Activated CD4-positive, CD25-positive, alpha-beta regulatory T cell treated with anti-CD3 and anti-CD28 coated beads, Interleukin-2, amount 50 U/mL, for 24 hours (primary cell): ENCODE data around the gene ADGRF1.
"Not testable (repeated sequence)": the region's sequence is repeated elsewhere in the genome, so short reads cannot be mapped to it uniquely, and the experiment has no call there.

Experiments
- ATAC-seq, 2 donors: fragments of 150-1000 bp; cut with Tn5 transposase; one replicate each; pipeline ENCODE4 v1.10.0; 2021; ENCODE audit warnings: mild to moderate bottlenecking in 1 of 2, moderate library complexity in 1 of 2

Gene ADGRF1

GRCh38 chr6:47042275-47042791, at the start of gene ADGRF1:
TSS of gene ADGRF1 (minus strand) at chr6:47042332. CDS start at chr6:47029061, 13,271 bp downstream.
- ATAC-seq: no peak

- ATAC-seq: no peak
Observed at GRCh38 chr6:47090881-47091280, 48.7 kb upstream of the ADGRF1 start.

- not testable (repeated sequence) for ATAC-seq
Observed at GRCh38 chr6:47089473-47089872, 47.3 kb upstream of the ADGRF1 start.

DNA sequence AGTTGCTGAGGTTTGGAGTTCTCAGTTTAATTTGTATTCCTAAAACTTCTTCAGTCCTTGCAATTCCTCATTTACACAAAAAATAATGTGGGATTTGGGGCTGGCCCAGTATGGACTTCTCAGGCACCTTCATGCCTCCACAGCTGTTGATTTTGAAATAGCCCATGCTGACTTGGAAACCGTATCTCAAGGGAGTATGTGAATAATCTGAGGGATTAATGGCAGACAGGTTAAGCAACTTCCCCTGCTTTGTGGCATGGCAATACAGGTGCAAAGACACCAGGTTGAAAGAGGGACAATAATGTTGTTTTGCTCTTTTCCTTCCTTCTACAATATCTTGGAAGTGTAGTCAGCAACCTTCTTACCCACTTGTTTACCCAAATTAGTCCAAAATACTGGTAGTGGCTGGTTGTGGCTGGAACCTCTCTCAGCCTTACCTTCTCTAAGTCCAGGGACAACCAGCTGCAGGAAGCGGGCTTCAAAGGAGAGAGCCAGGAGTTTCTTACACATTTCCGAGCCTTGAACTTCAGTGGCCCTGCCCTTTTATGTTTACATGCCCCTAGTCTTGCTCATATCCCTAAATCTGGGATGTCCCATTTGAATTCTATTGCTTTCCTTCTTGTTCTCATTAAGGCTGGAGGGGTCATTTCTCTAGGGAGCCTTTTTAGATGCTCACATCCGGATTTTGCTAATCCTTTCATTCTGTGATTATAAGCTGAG, 44.1 kb upstream of the ADGRF1 start:
- no peak for ATAC-seq

DNA sequence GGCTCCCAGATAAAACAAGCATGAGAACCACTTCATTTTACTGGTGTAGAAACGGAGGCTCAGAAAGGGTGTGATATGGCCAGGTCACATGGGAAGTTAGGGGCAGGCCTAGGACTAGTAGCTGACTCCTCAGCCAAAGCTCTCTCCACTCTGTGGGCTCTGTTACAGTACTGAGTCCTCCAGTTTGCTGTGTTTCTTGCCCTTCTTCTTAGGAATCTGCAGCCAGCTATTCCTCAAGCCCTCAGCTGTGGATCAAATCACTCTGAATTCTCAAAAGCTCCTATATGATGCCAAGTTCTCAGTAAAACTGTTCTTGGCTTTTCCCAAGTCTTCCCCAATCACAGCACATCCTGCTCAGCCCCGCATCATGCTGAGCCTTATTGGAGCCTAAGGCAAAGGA, 42.5 kb upstream of the ADGRF1 start:
- no peak for ATAC-seq

DNA sequence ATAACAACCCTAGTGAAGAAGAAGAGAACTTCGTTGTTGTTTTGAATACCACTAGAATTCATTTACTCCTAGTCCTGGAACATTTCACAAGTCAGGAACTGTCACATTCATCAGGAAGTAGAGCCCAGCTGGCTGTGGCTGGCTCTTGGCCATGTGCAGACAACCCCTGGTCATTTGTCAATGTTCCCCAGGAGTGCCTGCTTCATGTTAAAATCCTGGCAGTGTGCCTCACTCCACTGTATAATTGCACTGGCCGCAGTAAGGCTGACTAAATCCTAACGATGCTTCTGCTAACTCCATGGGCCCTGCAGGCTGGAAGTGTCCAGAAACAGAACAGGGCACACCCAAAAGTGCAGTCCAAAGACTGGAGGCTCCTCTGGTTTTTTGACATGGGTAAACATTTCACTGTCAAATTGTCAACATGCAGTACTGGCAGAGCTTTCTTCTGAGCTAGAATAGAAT, 41.5 kb upstream of the ADGRF1 start:
- ATAC-seq: no peak

GRCh38 chr6:47080083-47080596, 38.0 kb upstream of the ADGRF1 start:
- ATAC-seq: no peak

GRCh38 chr6:47079638-47080037, 37.5 kb upstream of the ADGRF1 start:
- no peak for ATAC-seq

DNA sequence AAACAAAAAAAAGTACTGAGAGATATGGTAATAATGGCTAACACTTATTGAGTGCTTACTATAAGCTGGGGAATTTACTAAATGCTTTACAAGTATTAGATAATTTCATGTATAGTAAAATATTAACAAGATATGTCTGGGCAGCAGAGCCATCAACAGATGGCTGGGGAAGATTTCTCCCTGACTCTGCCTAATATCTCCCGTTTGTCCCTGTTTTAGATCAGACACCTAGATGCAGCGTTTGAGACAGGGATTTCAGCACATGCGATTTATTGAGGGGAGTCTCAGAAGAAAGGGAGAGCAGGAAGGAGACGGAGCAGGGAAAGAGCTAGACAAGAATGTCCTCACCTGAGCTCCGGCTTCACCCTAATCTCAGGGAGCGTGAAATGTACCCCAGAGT, 36.9 kb upstream of the ADGRF1 start:
- ATAC-seq: no peak

GRCh38 chr6:47076422-47077344, 34.6 kb upstream of the ADGRF1 start:
- no peak for ATAC-seq

- no peak for ATAC-seq
Observed at GRCh38 chr6:47075741-47076421, 33.7 kb upstream of the ADGRF1 start.

DNA sequence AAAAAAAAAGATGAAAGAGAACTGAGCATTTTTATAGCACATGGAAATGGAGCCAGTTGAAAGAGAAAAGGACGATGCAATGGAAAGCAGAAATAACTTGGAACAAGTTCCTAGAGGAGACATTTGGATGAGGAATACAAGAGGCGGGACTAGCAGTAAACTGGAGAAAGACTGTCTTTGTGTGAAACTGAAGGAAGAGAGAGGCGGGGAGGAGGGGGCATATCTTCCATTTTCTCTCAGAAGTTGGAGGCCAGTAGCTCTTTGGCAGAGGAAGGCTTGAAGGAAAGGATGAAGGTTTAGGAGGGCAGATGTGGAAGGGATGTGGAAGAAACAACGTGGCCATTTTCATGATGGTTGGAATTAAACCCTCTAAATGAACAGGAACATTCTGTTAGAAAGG, 33.0 kb upstream of the ADGRF1 start:
- ATAC-seq: no peak

DNA sequence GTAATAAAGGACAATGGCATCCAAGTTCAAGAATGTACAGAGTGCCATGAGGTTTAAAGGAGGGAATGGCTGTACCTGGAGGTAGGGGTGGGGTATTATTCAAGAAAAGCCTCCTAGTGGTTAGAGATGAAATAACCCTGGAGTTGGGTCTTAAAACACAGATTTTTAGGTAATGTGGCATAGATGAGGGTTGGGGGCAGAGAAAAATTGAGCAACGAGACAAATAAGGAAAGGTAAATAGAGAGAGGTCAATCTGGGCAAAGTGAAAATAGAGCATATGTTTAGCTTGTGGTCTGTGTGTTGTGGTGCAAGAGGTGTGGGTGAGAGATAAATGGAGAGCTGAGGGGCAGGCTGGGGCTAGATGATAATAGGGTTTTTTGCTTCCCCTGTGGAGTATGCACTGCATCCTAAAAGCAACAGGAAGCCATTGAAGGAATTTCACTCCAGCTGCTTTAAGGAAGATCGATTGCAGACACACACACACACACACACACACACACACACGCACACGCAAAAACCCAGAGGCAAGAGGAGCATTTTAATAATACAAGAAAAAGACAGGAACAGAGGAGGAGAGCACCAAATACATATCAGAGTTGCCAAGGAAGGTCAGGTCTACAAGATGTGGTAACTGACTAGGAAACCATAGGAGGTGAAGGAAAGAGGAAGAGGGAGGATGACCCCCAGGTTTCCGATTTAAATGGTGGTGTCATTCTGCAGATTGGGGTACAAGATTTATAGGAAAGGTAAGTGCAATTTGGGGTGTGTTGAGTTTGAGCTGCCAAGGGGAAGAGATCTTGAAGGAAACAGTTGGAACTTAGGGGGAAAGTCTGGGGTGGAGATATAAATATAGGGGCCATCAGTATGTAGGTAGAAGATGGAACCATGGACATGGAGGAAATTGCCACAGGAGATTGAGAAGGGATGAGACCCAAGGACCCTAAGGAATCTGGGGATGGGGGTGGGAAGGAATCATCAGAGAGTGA, 31.3 kb upstream of the ADGRF1 start:
- ATAC-seq: no peak

- no peak for ATAC-seq
Observed at GRCh38 chr6:47072667-47073066, 30.5 kb upstream of the ADGRF1 start.

DNA sequence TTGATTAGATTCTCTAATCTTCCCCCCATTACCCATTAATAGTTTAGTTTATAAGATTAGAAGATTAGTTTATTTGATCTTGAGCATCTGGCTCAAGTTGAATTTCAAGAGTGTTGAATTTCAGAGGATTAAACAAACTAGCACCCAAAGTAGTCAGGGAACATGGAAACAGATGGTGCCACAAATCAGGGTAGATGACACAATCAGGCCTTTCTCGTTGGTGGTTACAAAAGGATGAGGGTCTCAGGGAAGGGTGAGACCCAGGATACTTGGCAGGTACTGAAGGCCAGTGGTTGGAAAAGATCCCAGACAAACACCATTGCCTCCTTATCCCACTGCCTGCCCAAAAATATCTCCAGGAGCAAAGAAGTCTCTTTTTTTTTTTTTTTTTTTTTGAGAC, 29.5 kb upstream of the ADGRF1 start:
- ATAC-seq: no peak

- ATAC-seq: no peak
Observed at GRCh38 chr6:47070461-47070860, 28.3 kb upstream of the ADGRF1 start.

DNA sequence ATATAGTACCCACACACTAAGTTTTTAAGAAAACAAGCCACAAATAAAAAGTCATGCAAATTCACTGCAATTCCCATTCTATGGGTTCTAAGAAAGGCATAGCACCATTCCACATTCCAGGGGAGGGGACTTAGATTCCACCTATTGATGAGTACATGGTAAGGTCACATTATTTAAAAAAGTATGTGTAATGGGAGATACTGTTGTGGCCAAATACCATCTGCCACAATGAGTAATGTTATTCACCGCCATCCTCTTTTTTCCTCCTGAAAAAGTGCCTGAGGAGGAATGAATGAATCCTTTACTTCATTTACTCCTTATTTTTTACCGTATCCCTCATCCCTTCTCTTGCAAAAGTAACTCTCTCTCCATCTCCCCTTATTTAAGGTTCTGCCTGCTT, 27.0 kb upstream of the ADGRF1 start:
- ATAC-seq: no peak

DNA sequence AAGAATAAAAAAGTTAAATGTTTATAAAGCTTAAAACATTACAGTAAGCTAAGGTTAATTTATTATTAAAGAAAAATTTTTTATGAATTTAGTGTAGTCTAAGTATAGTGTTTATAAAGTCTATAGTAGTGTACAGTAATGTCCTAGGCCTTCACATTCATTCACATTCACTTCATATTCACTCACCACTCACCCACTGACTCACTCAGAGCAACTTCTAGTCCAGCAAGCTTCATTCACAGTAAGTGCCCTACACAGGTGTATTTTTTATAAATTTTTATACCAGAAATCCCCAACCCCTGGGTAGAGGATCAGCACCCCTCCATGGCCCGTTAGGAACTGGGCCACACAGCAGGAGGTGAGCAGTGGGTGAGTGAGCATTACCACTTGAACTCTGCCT, 24.3 kb upstream of the ADGRF1 start:
- no peak for ATAC-seq

- no peak for ATAC-seq
Observed at GRCh38 chr6:47064274-47064673, 22.1 kb upstream of the ADGRF1 start.

DNA sequence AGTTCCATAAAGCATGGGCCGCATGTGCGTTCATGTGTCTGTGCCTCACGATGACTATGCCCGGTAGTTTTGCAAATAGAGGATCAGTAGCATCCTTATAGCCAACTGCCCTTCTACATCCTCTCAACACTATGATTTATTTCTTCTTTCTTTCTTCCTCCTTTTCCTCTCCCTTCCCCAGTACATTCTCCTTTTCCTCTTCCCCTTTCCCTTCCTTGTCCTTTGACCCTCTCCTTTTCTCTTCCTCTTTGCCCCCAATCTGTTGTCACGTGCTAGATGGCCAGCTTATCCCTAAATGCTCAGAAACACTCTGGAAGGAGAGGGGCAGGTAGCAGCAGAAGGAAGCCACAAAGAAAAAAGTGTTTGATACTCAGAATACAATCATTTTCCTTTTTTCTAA, 20.2 kb upstream of the ADGRF1 start:
- ATAC-seq: no peak
